GM19099 (cell line): ENCODE data around the gene TFDP1.

Experiments used
- POLR2A ChIP-seq: IDR thresholded peaks from 3 replicates; pipeline ENCODE4 v1.6.1; 2011; ENCODE audit warnings: low read depth; ENCODE audit not compliant: insufficient read length; ENCODE audit errors: extremely low read depth

Gene TFDP1

DNA sequence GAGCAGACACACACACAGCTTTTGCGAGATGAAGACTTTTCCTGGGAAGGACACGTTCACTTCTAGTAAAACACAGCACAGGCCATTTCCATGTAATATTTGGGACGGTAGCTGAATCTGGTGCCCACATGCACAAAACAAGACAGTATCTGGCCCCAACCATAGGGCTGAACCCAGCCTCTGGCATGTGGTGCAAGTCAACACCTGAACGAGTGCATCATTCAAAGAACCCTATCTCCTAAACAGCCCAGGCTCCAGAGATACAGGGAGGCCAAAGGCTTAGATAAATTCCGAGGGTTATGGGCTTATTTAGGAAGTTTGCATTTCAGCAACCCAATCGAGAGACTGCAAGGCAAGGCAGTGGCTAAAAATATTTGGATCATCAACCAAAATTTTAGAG lies 2.7 kb upstream of the TFDP1 start:
- no peak for TF ChIP-seq POLR2A

GRCh38 chr13:113582841-113583631 lies 1.5 kb upstream of the TFDP1 start:
- TF ChIP-seq POLR2A, result no peak

GRCh38 chr13:113584870-113585671 lies 518 bp downstream of the TFDP1 start:
- TF ChIP-seq POLR2A, result no peak

DNA sequence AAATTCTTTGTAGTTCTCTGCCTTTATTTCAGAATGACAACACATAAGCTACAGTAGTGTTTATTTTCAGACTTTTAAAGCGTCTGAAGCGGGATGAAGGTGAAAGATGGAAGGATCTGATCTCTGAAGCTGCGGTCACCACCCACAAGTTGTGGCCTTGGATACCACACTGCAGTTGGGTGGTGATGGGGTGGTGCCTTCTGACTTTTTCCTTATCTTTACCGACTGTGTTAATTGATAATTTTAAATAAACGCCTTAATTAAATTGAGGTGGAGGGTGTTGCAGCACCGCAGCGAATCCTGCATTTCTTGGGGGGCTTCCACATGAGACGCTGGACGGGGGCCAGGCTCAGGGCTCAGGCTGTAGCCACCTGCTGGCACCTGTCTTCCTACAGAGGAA lies 1.3 kb downstream of the TFDP1 start:
- no peak for TF ChIP-seq POLR2A

DNA sequence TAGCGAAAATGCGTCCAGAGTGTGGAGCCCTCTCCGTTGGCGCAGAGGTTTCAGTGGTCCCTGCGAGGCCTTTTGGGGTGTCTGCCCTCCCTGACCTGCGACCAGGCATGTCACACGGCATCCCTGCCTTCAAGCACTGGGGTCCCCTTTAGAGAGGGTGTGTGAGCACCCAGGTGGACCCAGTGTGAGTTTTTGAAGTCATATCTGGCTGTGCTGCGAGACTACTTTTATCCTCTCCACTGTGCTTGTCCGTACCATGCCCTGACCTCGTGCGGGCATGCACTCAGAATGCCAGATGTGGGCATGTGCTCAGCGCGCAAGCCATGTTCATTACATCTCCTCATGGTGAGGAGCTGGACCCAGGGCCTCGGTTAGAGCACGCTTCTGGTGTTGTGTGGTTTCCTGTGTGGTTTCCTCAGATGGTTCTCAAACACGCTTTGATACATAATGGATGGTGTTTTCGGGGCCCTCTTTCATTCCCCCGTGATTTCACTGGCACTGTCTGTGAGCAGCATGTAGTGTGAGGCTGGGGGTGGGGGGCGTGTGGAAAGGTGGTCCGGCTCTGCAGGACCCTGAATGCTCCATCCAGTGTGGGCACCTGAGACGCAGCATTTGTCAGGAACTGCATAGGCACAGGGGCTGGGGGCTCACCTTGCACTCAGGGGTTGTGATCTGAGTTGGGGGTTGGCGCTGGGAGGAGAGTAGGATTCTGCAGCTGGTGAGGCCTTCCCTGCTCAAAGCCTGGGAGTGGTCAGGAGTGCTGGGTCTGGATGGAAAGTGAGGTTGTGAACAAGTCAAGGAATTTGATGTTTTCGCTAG lies 2.3 kb downstream of the TFDP1 start:
- TF ChIP-seq POLR2A, result no peak

DNA sequence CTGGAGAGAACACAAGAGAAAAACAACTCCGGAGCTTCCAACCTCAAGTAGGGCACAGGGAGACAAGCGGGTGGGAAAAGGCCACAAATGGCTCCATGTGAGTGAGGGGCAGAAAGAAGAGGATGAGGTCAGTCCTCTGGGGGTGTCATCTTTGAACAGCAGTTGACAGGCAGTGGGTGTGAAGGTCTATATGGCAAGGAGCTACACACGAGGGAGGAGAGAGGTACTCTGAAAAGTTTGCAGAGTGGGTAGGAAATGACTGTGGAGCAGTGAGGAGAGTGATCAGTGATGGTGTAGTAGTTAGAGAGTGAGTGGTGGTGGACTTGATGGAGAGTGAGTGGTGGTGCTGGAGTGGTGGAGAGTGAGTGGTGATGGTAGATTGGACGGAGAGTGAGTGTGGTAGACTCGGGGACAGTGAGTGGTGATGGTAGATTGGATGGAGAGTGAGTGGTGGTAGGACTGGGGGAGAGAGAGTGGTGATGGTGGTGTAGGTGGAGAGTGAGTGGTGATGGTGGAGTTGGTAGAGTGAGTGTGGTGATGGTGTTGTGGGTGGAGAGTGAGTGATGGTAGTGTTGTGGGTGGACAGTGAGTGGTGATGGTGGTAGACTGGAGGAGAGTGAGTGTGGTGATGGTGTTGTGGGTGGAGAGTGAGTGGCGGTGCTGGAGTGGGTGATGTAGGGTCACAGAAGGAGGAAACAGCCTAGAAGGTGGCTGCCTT lies 4.0 kb downstream of the TFDP1 start:
- no peak for TF ChIP-seq POLR2A

GRCh38 chr13:113589251-113589960 lies 4.9 kb downstream of the TFDP1 start:
- no peak for TF ChIP-seq POLR2A

GRCh38 chr13:113589961-113590339 lies 5.4 kb downstream of the TFDP1 start:
- TF ChIP-seq POLR2A, result no peak

DNA sequence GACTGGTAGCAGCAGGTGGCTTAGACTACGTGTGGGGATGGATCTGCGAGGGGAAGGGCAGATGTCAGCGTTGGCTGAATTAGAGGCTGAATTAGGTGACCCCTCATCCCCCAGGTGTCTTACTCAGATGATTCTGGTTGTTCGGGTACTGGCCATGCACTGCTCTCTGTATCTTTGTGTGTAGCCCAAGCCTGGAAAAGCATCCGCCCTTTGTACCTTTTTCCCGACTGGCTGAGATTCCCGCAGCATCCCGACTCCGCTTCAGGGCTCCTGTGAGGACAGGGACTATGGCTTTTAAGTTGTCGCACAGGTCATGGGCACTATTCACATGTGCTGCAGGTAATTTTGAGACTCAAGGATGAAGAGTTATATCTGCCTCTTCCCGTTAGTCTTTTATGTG lies 7.2 kb downstream of the TFDP1 start:
- TF ChIP-seq POLR2A, result no peak

GRCh38 chr13:113592571-113592970 lies 8.0 kb downstream of the TFDP1 start:
- no peak for TF ChIP-seq POLR2A

DNA sequence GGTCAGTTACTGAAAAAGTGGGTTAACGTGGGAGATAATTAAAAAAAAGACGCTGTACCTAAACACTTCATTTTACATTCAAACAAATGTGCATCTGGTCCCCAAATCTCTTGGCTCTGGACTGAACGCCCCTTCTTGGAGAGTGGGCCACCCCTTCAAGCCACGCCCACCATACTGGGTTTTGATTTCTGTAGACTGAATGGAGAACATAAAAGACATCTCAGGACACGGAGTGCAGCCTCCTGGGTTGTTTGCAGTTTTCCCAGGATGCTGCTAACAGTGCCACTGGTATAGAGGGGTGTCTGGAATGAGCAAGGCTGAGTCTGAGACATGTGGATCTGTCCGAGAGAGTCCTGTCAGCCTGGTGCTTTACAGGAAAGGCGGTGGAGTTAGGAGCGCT lies 10.6 kb downstream of the TFDP1 start:
- no peak for TF ChIP-seq POLR2A

DNA sequence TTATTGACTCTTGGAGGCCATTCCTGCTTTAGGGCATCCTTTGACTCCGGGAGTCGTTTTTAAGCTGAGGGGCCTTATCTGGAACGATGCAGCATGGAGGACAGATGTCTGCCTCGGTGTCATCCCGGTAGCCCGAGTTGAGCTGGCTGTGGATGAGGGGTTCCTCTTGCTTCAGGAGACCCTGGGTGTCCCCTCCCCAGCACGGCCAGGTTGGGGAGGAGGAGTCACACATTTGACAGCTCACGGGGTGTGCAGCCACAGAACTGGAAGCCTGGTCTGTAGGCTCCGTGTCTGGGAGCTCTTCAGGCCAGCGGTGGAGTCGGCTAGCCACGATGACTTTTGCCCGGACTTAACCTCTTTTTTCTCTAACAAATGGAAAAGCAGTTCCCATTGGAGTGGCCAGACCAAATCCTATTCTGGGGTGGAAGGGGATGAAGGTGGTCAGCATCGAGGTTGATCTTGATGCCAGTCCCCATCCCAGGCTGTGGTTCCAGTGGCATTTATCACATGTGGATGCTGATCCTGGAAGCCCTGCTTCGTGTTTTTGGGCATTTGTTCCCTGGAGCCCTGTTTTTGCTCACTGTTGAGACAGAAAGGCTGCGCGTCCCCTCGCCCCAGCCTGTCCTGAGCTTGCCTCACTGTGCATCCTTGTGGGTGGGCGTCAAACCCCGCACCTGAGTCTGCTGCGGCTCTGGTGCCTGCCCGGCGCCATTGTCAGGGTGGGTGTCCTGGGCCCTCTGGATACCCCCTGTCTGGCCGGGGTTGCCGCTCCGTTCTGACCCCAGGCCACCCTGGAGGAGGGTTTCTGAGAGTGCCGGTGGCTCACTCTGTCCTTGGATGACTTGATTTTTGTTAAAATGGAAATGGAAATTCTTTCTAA lies 12.0 kb downstream of the TFDP1 start:
- no peak for TF ChIP-seq POLR2A

DNA sequence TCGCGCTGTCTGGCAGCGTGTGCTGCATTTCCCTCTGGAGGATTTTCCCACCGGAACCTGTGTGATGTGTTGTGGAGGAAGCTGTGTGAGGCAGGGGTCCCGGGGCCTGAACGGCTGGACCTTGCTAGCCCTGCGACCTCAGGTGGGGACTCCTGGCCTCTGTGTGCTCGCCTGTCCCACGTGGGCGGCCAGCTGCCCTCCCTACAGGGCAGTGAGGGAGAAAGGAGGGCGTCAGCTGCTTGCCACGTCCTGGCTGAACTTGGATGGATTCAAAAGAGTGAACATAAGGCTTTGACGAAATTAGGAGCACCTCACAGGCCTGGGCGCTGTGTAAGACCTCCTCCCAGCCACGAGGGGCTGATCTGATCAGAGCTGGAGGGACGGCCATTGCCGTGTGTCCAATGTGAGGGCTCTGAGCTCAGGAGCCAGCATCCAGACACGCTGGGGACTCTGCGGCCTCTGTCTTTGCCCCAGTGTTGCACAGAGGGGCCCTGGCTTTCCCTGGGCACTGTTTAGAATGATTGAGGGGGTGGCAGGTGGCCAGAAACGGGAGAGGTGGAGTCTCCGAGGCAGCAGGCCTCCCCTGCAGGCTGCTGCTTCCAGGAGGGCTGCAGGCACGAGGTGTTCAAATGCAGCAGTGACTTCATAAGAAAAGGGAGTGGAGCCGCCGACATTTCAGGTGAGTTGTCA lies 13.0 kb downstream of the TFDP1 start:
- no peak for TF ChIP-seq POLR2A

- no peak for TF ChIP-seq POLR2A
Measured at GRCh38 chr13:113598081-113598410, 13.5 kb downstream of the TFDP1 start.
